Aorta (tissue), 5 donors: ENCODE data around the gene IZUMO4. TPM values are rescaled to one million over a fixed set of nuclear protein-coding genes. Genes with fewer than 3 reads are reported as not detected.
A peak's percentile ranks its signal among the peaks of the same experiment; 100 is the strongest.

Source experiments
- ATAC-seq: fragments of 200-7000 bp; cut with Tn5 transposase; one replicate; pipeline ENCODE4 v1.9.1; 2022; ENCODE audit warnings: moderate library complexity; ENCODE audit not compliant: low FRiP score
- DNase-seq, 2 donors: peaks; one replicate each; pipeline ENCODE4 v3.0.0-alpha.2; 2020
- H3K27ac ChIP-seq, 2 donors: one replicate each; pipeline ENCODE4 v1.5.1; 2013; ENCODE audit warnings: low read length in 2 of 2, mild to moderate bottlenecking in 2 of 2, moderate library complexity in 2 of 2, control low read depth in 1 of 2, inconsistent platforms in 1 of 2, low read depth in 1 of 2
- H3K27me3 ChIP-seq, 2 donors: one replicate each; pipeline ENCODE4 v1.6.1; 2013; ENCODE audit warnings: control low read depth in 1 of 2, low read length in 1 of 2, mild to moderate bottlenecking in 1 of 2, moderate library complexity in 1 of 2; ENCODE audit not compliant: insufficient read depth in 2 of 2, control insufficient read depth in 1 of 2
- H3K36me3 ChIP-seq, 2 donors: one replicate each; pipeline ENCODE4 v1.6.1; 2013; ENCODE audit warnings: control low read depth in 1 of 2, low read length in 1 of 2, mild to moderate bottlenecking in 1 of 2; ENCODE audit not compliant: insufficient read depth in 2 of 2, control insufficient read depth in 1 of 2
- H3K4me1 ChIP-seq, 2 donors: one replicate each; pipeline ENCODE4 v1.6.1; 2013; ENCODE audit warnings: low read length in 2 of 2, control low read depth in 1 of 2, mild to moderate bottlenecking in 1 of 2, moderate library complexity in 1 of 2; ENCODE audit not compliant: insufficient read depth in 2 of 2, control insufficient read depth in 1 of 2
- H3K4me3 ChIP-seq, 2 donors: one replicate each; pipeline ENCODE4 v1.5.1; 2013; ENCODE audit warnings: low read length in 2 of 2, control low read depth in 1 of 2, mild to moderate bottlenecking in 1 of 2
- H3K9me3 ChIP-seq: one replicate; pipeline ENCODE4 v1.6.1; 2013; ENCODE audit warnings: mild to moderate bottlenecking, low read length; ENCODE audit not compliant: control insufficient read depth
- WGBS, 2 donors: extraction: QIAGEN DNeasy Blood & Tissue Kit; methylation state at CpG; one replicate each; pipeline ENCODE4 v1.1.7; 2013; 5-methylcytosine and 5-hydroxymethylcytosine counted together
- intact Hi-C, 2 donors: fragments of 100-400 bp; cut with DNase I; formaldehyde crosslinking; loops; one replicate each; pipeline versions ENCODE4 v1.14.2 to v1.15.0; 2022
- long read RNA-seq, 2 donors: library from polyadenylated mRNA; unstranded; transcript quantifications; one replicate each; pipeline ENCODE4 v2.0.0, GENCODE V29; 2020 to 2021
- polyA plus RNA-seq, 2 donors: library from polyadenylated mRNA; stranded (reverse); fragments of 200-250 nt; gene quantifications; one replicate each; pipeline ENCODE4 v1.2.3, GENCODE V29; 2013
- total RNA-seq, 2 donors: library from RNA; stranded (reverse); fragmentation: NEBNext Ultra II Directional; extraction: Animal tissue kit (Norgen Biotek cat#: 25700); gene quantifications; one replicate each; pipeline ENCODE4 v1.2.1, GENCODE V29; 2021
- donor health status: healthy with polysubstance abuse.
- donor health status: Bipolar disorder and iron deficiency.
- donor health status: DM: no; HTN: no; CAD: no.
- donor health status: DM: no; HTN: no; CAD: no.
- donor health status: DM: yes; HTN: yes; CAD: no.

The IZUMO4 gene, protein sequence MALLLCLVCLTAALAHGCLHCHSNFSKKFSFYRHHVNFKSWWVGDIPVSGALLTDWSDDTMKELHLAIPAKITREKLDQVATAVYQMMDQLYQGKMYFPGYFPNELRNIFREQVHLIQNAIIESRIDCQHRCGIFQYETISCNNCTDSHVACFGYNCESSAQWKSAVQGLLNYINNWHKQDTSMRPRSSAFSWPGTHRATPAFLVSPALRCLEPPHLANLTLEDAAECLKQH
- 1 to 10 TPM; 1.6 to 3.6 TPM for total RNA-seq
- polyA plus RNA-seq = 10 to 100 TPM in 1 of 2 donors, 1 to 10 TPM in 1; 5.5 to 25.2 TPM
- long read RNA-seq, donor 1 = 0 reads
- long read RNA-seq, donor 2 = 0 reads

GRCh38 chr19:2096480-2097202 is at the start of gene IZUMO4:
Gene IZUMO4 (plus strand): TSS chr19:2096915. CDS start chr19:2096946, 31 bp downstream.
- H3K4me3 ChIP-seq = peak within 1 kb of the TSS; percentile 37 to 44
- no peaks in the 10 kb centered on the region for H3K9me3 ChIP-seq
- H3K36me3 ChIP-seq = peaks cover 0 to 3% of the 10 kb centered on the region in 2 donors
- ATAC-seq (peak; percentile 95), DNase-seq (peak; percentile 99 to 100)
- H3K4me1 ChIP-seq = no peaks in the 10 kb centered on the region
- no peaks in the 10 kb centered on the region for H3K27me3 ChIP-seq
- WGBS, 2 donors = 0 to 1% methylated on average over 49 to 70 of the region's 70 CpGs
- intact Hi-C loops = loop anchor here in 1 of 2 donors (5.0 kb wide), 1 partner anchor 56 kb away; the partner anchor contains the start of gene AP3D1
- H3K27ac ChIP-seq = peak within 1 kb of the TSS in 1 of 2 donors; percentile 55

GRCh38 chr19:2047076-2047448 is 49.7 kb upstream of the IZUMO4 start:
- no peaks in the 10 kb centered on the region for H3K9me3 ChIP-seq
- H3K4me1 ChIP-seq = peaks cover 0 to 4% of the 10 kb centered on the region in 2 donors
- DNase-seq (no peak), ATAC-seq (no peak)
- no peaks in the 10 kb centered on the region for H3K36me3 ChIP-seq
- WGBS, 2 donors = 73 to 74% methylated on average over 6 of the region's 6 CpGs
- no peak overlapping the region for H3K4me3 ChIP-seq
- intact Hi-C loops = no loop called here
- no peak overlapping the region for H3K27ac ChIP-seq
- peaks cover 0 to 2% of the 10 kb centered on the region in 2 donors for H3K27me3 ChIP-seq

GRCh38 chr19:2047449-2048103 is 49.1 kb upstream of the IZUMO4 start:
- ATAC-seq (no peak), DNase-seq (peak; percentile 77 to 89)
- H3K4me1 ChIP-seq = peaks cover 0 to 4% of the 10 kb centered on the region in 2 donors
- intact Hi-C loops = no loop called here
- WGBS, 2 donors = 58 to 59% methylated on average over 20 to 22 of the region's 22 CpGs
- H3K36me3 ChIP-seq = no peaks in the 10 kb centered on the region
- no peak overlapping the region for H3K4me3 ChIP-seq
- H3K9me3 ChIP-seq = no peaks in the 10 kb centered on the region
- H3K27ac ChIP-seq = no peak overlapping the region
- H3K27me3 ChIP-seq = peaks cover 0 to 2% of the 10 kb centered on the region in 2 donors

- peak in 1 of 2 donors; percentile 46 for DNase-seq
- peaks cover 0 to 4% of the 10 kb centered on the region in 2 donors for H3K4me1 ChIP-seq
- WGBS, 2 donors = 64% methylated on average over 17 of the region's 17 CpGs
These were observed 48.4 kb upstream of the IZUMO4 start for GRCh38 chr19:2048104-2048958.

GRCh38 chr19:2048959-2049740 is 47.6 kb upstream of the IZUMO4 start:
- 10 to 14% methylated on average over 26 to 27 of the region's 27 CpGs for WGBS, 2 donors
- Histone ChIP-seq H3K36me3 (no peaks in the 10 kb centered on the region), H3K27ac (peak overlapping the region; percentile 6 to 72), H3K27me3 (peaks cover 0 to 2% of the 10 kb centered on the region in 2 donors), H3K9me3 (no peaks in the 10 kb centered on the region), H3K4me1 (peaks cover 0 to 4% of the 10 kb centered on the region in 2 donors), H3K4me3 (peak overlapping the region; percentile 85)
- intact Hi-C loops = no loop called here
- peak; percentile 75 to 81 for DNase-seq
- peak; percentile 13 for ATAC-seq

More at GRCh38 chr19:2048104-2048958, 48.4 kb upstream of the IZUMO4 start:
- no peak for ATAC-seq
- intact Hi-C loops = no loop called here
- no peak overlapping the region for H3K4me3 ChIP-seq
- no peaks in the 10 kb centered on the region for H3K9me3 ChIP-seq
- peak overlapping the region in 1 of 2 donors; percentile 6 for H3K27ac ChIP-seq
- no peaks in the 10 kb centered on the region for H3K36me3 ChIP-seq
- H3K27me3 ChIP-seq = peaks cover 0 to 2% of the 10 kb centered on the region in 2 donors

DNA sequence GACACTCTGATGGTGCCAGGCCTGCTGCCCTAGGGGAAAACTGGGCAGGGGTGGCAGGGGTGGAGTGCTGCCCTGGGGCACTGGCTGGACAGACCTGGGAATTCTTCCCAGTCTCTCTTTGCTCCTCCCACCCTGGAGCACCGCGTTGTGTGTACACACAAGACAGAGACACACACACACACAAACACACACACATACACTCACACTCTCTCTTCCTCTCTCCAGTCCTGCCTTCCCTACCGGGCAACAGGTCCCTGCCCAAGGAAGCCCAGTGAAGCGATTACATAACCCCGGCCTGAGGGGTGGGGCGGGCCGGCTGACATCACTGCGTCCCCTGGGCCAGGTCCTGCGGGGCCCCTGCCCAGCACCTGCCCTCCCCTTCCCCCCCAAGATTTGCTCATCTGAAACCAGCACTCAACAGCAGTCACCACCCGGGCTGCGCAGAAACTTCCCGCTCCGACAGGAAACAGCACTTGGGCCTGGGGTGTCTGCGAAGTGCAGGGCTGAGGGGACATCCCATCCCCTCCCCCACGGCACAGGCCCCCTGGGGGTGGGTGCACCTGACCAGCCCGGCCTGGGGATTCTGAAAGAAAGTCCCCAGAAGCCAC is 46.9 kb upstream of the IZUMO4 start:
- peak; percentile 85 for ATAC-seq
- H3K27me3 ChIP-seq = peaks cover 0 to 2% of the 10 kb centered on the region in 2 donors
- H3K36me3 ChIP-seq = no peaks in the 10 kb centered on the region
- H3K9me3 ChIP-seq = no peaks in the 10 kb centered on the region
- intact Hi-C loops = no loop called here
- DNase-seq = peak; percentile 82 to 89
- peak overlapping the region in 1 of 2 donors; percentile 72 for H3K27ac ChIP-seq
- peaks cover 0 to 4% of the 10 kb centered on the region in 2 donors for H3K4me1 ChIP-seq
- 0% methylated on average over 14 to 16 of the region's 16 CpGs for WGBS, 2 donors
- peak overlapping the region; percentile 85 for H3K4me3 ChIP-seq

DNA sequence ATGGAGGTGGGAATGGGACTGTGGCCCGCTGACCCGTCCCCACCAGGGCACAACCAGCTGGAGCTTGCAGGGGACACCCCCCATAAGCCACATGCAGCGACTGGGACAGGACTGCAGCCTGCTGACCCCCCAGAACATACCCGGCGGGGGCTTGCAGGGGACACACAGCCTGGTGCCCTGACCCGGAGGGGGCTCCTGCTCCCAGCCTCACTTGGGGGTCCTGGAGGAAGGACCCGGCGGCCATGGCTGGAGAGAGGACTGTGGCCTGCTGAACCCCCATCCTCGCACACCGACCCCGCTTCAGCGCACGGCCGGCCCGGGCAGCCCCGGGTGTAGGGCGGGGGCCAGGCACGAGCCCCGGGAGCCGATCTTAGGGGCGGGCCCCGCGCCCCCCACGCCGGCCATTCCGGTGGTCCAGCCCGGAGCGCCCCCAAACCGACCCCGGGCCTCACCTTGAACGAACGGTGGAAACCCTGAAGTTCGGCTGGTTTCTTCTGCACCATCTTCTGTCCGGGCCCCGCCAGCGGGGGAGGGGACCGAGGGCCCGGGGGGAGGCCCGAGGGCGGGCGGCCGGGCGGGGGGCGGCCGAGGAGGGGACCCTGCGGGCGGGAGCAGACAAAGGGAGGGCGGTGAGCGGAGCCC is 46.2 kb upstream of the IZUMO4 start:
- WGBS, 2 donors = 0 to 1% methylated on average over 46 to 49 of the region's 49 CpGs
- intact Hi-C loops = no loop called here
- Histone ChIP-seq H3K27me3 (peaks cover 0 to 2% of the 10 kb centered on the region in 2 donors), H3K4me1 (peaks cover 0 to 4% of the 10 kb centered on the region in 2 donors), H3K9me3 (no peaks in the 10 kb centered on the region), H3K4me3 (peak overlapping the region; percentile 85), H3K36me3 (no peaks in the 10 kb centered on the region), H3K27ac (peak overlapping the region in 1 of 2 donors; percentile 72)
- ATAC-seq = peak; percentile 13
- DNase-seq = peak in 1 of 2 donors; percentile 64
